HepG2 (cell line): ENCODE measurements around the gene RNF38. TPM values are rescaled to one million over a fixed set of nuclear protein-coding genes. Genes with fewer than 3 reads are reported as not detected.

Experiments
- ATF3 ChIP-seq: sonication (generic); formaldehyde crosslinking; IDR thresholded peaks from 2 replicates; pipeline ENCODE4 v1.4.0; 2020; ENCODE audit warnings: missing genetic modification reagents
- ATF4 ChIP-seq, 2 experiments: fragments of 450-650 bp in 1 of 2; sonication (generic) in 1 of 2; formaldehyde crosslinking; IDR thresholded peaks; 2 replicates each; pipeline versions ENCODE4 v1.5.0 to v1.8.0; 2020 to 2022; ENCODE audit warnings: mild to moderate bottlenecking in 1 of 2, missing genetic modification reagents in 1 of 2
- BHLHE40 ChIP-seq: IDR thresholded peaks from 2 replicates; pipeline ENCODE4 v1.6.1; 2011; ENCODE audit warnings: low read length, improper control_type of control experiment
- CBFB ChIP-seq: sonication (generic); formaldehyde crosslinking; IDR thresholded peaks from 2 replicates; pipeline ENCODE4 v1.4.0; 2020; ENCODE audit warnings: missing genetic modification reagents
- CENPT ChIP-seq: sonication (generic); formaldehyde crosslinking; IDR thresholded peaks from 2 replicates; pipeline ENCODE4 v1.8.0; 2022; ENCODE audit warnings: low read depth, mild to moderate bottlenecking, moderate library complexity, missing genetic modification reagents
- CHCHD3 ChIP-seq: sonication (generic); formaldehyde crosslinking; IDR thresholded peaks from 2 replicates; pipeline ENCODE4 v1.8.0; 2022; ENCODE audit warnings: mild to moderate bottlenecking, missing genetic modification reagents, moderate library complexity
- CREB3 ChIP-seq: sonication (generic); formaldehyde crosslinking; IDR thresholded peaks from 2 replicates; pipeline ENCODE4 v1.5.0; 2020; ENCODE audit warnings: missing genetic modification reagents
- CREM ChIP-seq, 2 experiments: sonication (generic) in 1 of 2; formaldehyde crosslinking in 1 of 2; IDR thresholded peaks; 2 replicates each; pipeline versions ENCODE4 v1.4.0 to v1.6.1; 2016 to 2020; ENCODE audit warnings: antibody characterized with exemption in 1 of 2, mild to moderate bottlenecking in 1 of 2, missing genetic modification reagents in 1 of 2
- FOXO1 ChIP-seq: sonication (generic); formaldehyde crosslinking; IDR thresholded peaks from 2 replicates; pipeline ENCODE4 v1.4.0; 2020; ENCODE audit warnings: missing genetic modification reagents
- KLF6 ChIP-seq: IDR thresholded peaks from 2 replicates; pipeline ENCODE4 v1.8.0; 2016; ENCODE audit warnings: missing biosample characterization, missing genetic modification reagents
- MED1 ChIP-seq: sonication (generic); formaldehyde crosslinking; IDR thresholded peaks from 2 replicates; pipeline ENCODE4 v1.4.0; 2020; ENCODE audit warnings: missing genetic modification reagents
- MED13 ChIP-seq: sonication (generic); formaldehyde crosslinking; IDR thresholded peaks from 2 replicates; pipeline ENCODE4 v1.5.0; 2020; ENCODE audit warnings: missing genetic modification reagents
- NKX3-1 ChIP-seq: sonication (generic); formaldehyde crosslinking; IDR thresholded peaks from 2 replicates; pipeline ENCODE4 v1.5.0; 2020; ENCODE audit warnings: missing genetic modification reagents
- POGZ ChIP-seq: sonication (generic); formaldehyde crosslinking; IDR thresholded peaks from 2 replicates; pipeline ENCODE4 v1.4.0; 2020; ENCODE audit warnings: mild to moderate bottlenecking, missing genetic modification reagents
- STAG1 ChIP-seq: sonication (generic); formaldehyde crosslinking; IDR thresholded peaks from 2 replicates; pipeline ENCODE4 v1.4.0; 2020; ENCODE audit warnings: missing genetic modification reagents
- TERF1 ChIP-seq: sonication (generic); formaldehyde crosslinking; IDR thresholded peaks from 2 replicates; pipeline ENCODE4 v1.8.0; 2022; ENCODE audit warnings: mild to moderate bottlenecking, missing genetic modification reagents, moderate library complexity
- THAP8 ChIP-seq: sonication (generic); formaldehyde crosslinking; IDR thresholded peaks from 2 replicates; pipeline ENCODE4 v1.5.1; 2020; ENCODE audit warnings: missing genetic modification reagents, mild to moderate bottlenecking, borderline replicate concordance
- ZBTB2 ChIP-seq: sonication (generic); formaldehyde crosslinking; IDR thresholded peaks from 2 replicates; pipeline ENCODE4 v1.8.0; 2022; ENCODE audit warnings: low read depth, missing genetic modification reagents
- ZFP90 ChIP-seq: sonication (generic); formaldehyde crosslinking; IDR thresholded peaks from 2 replicates; pipeline ENCODE4 v1.8.0; 2022; ENCODE audit warnings: missing genetic modification reagents, mild to moderate bottlenecking, inconsistent platforms, borderline replicate concordance
- ZNF205 ChIP-seq: IDR thresholded peaks from 2 replicates; pipeline ENCODE4 v1.6.1; 2018; ENCODE audit warnings: missing biosample characterization, missing genetic modification reagents
- ZNF451 ChIP-seq: sonication (generic); formaldehyde crosslinking; IDR thresholded peaks from 2 replicates; pipeline ENCODE4 v1.5.0; 2020; ENCODE audit warnings: mild to moderate bottlenecking, missing genetic modification reagents
- ZNF564 ChIP-seq: sonication (generic); formaldehyde crosslinking; IDR thresholded peaks from 2 replicates; pipeline ENCODE4 v1.8.1; 2023; ENCODE audit warnings: mild to moderate bottlenecking, missing genetic modification reagents
- ZNF598 ChIP-seq: sonication (generic); formaldehyde crosslinking; IDR thresholded peaks from 2 replicates; pipeline ENCODE4 v1.5.1; 2020; ENCODE audit warnings: mild to moderate bottlenecking, missing genetic modification reagents, borderline replicate concordance
- ZNF615 ChIP-seq: sonication (generic); formaldehyde crosslinking; IDR thresholded peaks from 2 replicates; pipeline ENCODE4 v1.5.0; 2020; ENCODE audit warnings: mild to moderate bottlenecking, missing genetic modification reagents, borderline replicate concordance
- ZNF670 ChIP-seq: sonication (generic); formaldehyde crosslinking; IDR thresholded peaks from 2 replicates; pipeline ENCODE4 v1.8.0; 2022; ENCODE audit warnings: mild to moderate bottlenecking, missing genetic modification reagents, borderline replicate concordance
- ZNF83 ChIP-seq: sonication (generic); formaldehyde crosslinking; IDR thresholded peaks from 2 replicates; pipeline ENCODE4 v1.4.0; 2020; ENCODE audit warnings: missing genetic modification reagents, mild to moderate bottlenecking, borderline replicate concordance
- polyA plus RNA-seq, 8 experiments: library from polyadenylated mRNA; depleted of rRNA in 3 of 8; stranded (reverse) in 7 of 8; unstranded in 1 of 8; fragments of >200 nt; fragmentation: Illumina TruSeq in 4 of 8; extraction: Trizol in 4 of 8; gene quantifications; 2 replicates each; pipeline versions ENCODE4 v1.2.1 to v1.2.3, GENCODE V29; 2011 to 2016; ENCODE audit warnings: low read depth in 4 of 8, missing spikeins in 1 of 8, mixed read lengths in 1 of 8; ENCODE audit not compliant: insufficient read depth in 1 of 8
- total RNA-seq, 5 experiments: library from RNA; depleted of rRNA; stranded (reverse); fragments of >200 nt; fragmentation: Illumina TruSeq; extraction: Trizol; gene quantifications; 2 replicates each; pipeline ENCODE4 v1.2.3, GENCODE V29; 2016; ENCODE audit warnings: low read depth in 1 of 5

Gene RNF38
- total and polyA plus RNA-seq, 2 of the 13 experiments (the other 11 are each of a cell fraction or from before 2014, with no cell fraction given), result 9.1 to 32.1 TPM

- TF ChIP-seq ZBTB2 (CRISPR knock-in tag) (no peak), ATF3 (CRISPR knock-in tag) (0 out of 2 replicates have a peak, but pooled peaks have one; percentile 38), MED13 (CRISPR knock-in tag) (no peak), STAG1 (CRISPR knock-in tag) (no peak), ZNF670 (CRISPR knock-in tag) (no peak), BHLHE40 (peak; percentile 5; the same call in 1 of the 2 replicates), KLF6 (CRISPR knock-in tag) (no peak), ZNF83 (CRISPR knock-in tag) (no peak), NKX3-1 (CRISPR knock-in tag) (no peak), CBFB (CRISPR knock-in tag) (no peak), MED1 (CRISPR knock-in tag) (no peak), THAP8 (CRISPR knock-in tag) (no peak), ATF4 (CRISPR knock-in tag; IDR thresholded peaks at IDR 0.05) (no peak), CREM (IDR thresholded peaks at IDR 0.05) (no peak), CREM (CRISPR knock-in tag; IDR thresholded peaks at IDR 0.05) (no peak), CREB3 (CRISPR knock-in tag) (no peak), CENPT (no peak), FOXO1 (no peak), TERF1 (CRISPR knock-in tag) (no peak), ZFP90 (CRISPR knock-in tag) (no peak), ZNF615 (no peak), POGZ (CRISPR knock-in tag) (no peak), ZNF564 (no peak), CHCHD3 (CRISPR knock-in tag) (no peak), ZNF451 (CRISPR knock-in tag) (no peak), ZNF598 (CRISPR knock-in tag) (0 out of 2 replicates have a peak, but pooled peaks have one; percentile 30), ZNF205 (no peak)
Measured at GRCh38 chr9:36325081-36325828, 74.8 kb downstream of the RNF38 start (continued).
